Measurements from ENCODE around the gene SSTR1. TPM values are rescaled to one million over a fixed set of nuclear protein-coding genes. Genes with fewer than 3 reads are reported as not detected.

The SSTR1 gene
- total RNA-seq, 1 experiment from 2014 or later: not detected

GRCh38 chr14:38174711-38175110 is 33.0 kb upstream of the SSTR1 start:
- no peak overlapping the region for H3K9ac ChIP-seq (ENCODE audit: low read length)
- ATAC-seq (no peak), DNase-seq (ENCODE audit: low read depth, low spot score) (no peak)
- no peak for TF ChIP-seq EGR1 (IDR thresholded peaks at IDR 0.05; ENCODE audit: low read depth)
- TF ChIP-seq ZFX (IDR thresholded peaks at IDR 0.05): no peak
- no peak for TF ChIP-seq TCF7L2 (IDR thresholded peaks at IDR 0.05; ENCODE audit: borderline replicate concordance, extremely low read depth, insufficient read depth, insufficient read length)
- TF ChIP-seq POLR2AphosphoS5 (IDR thresholded peaks at IDR 0.05; ENCODE audit: low read depth, low read length): no peak
- no peak for TF ChIP-seq CBX3 (IDR thresholded peaks at IDR 0.05; ENCODE audit: low read depth)
- no peak for TF ChIP-seq CEBPB (IDR thresholded peaks at IDR 0.05; ENCODE audit: low read depth)
- TF ChIP-seq SIN3A (IDR thresholded peaks at IDR 0.05; ENCODE audit: low read depth): no peak
- no peaks in the 10 kb centered on the region for H3K4me1 ChIP-seq (ENCODE audit: control insufficient read depth in 1 of 2, insufficient read depth in 2 of 2, low read length in 2 of 2)
- H3K9me2 ChIP-seq (ENCODE audit: insufficient read depth): no peaks in the 10 kb centered on the region
- H3K79me2 ChIP-seq (ENCODE audit: insufficient read depth, low read length): no peaks in the 10 kb centered on the region
- ChIA-PET RAD21 (ENCODE audit: low non-redundant PET in 1 of 2, low total read pairs in 2 of 2, uncharacterized antibody in 2 of 2, unreplicated experiment in 2 of 2) (no interaction called here), CTCF (no interaction called here), POLR2A (no interaction called here)
- intact Hi-C loops (cut with micrococcal nuclease): no loop called here
- H3K36me3 ChIP-seq (ENCODE audit: control insufficient read depth in 1 of 2, insufficient read depth in 2 of 2, low read length in 2 of 2): no peaks in the 10 kb centered on the region
- no peaks in the 10 kb centered on the region for H4K20me1 ChIP-seq (ENCODE audit: insufficient read depth)
- no TSS peak for BruUV-seq (replicated peaks)
- H2AFZ ChIP-seq (ENCODE audit: low read depth, low read length, poor library complexity, severe bottlenecking): no peak overlapping the region
- no peak overlapping the region for H3K4me2 ChIP-seq (ENCODE audit: low read length)
- no peak overlapping the region for H3K4me3 ChIP-seq (replicated peaks in 1 of 2; ENCODE audit: low read depth in 1 of 2, low read length in 2 of 2)
- no peak overlapping the region for H3K27ac ChIP-seq (ENCODE audit: low read depth, low read length)
- H3K27me3 ChIP-seq (ENCODE audit: insufficient read depth, low read length): no peaks in the 10 kb centered on the region
- H3K9me3 ChIP-seq (ENCODE audit: control insufficient read depth in 1 of 2, insufficient read depth in 1 of 2, low read depth in 1 of 2, low read length in 2 of 2): no peaks in the 10 kb centered on the region

GRCh38 chr14:38175658-38176057 is 32.0 kb upstream of the SSTR1 start:
- DNase-seq (ENCODE audit: low read depth, low spot score): no peak
- TF ChIP-seq EZH2 (IDR thresholded peaks at IDR 0.05) (no peak), MAX (IDR thresholded peaks at IDR 0.05) (no peak), SRF (IDR thresholded peaks at IDR 0.05; ENCODE audit: low read depth) (no peak), POLR2AphosphoS5 (IDR thresholded peaks at IDR 0.05; ENCODE audit: low read depth, low read length) (no peak), YY1 (IDR thresholded peaks at IDR 0.05; ENCODE audit: extremely low read depth, insufficient replicate concordance, low read depth, low read length) (no peak), FOSL1 (IDR thresholded peaks at IDR 0.05; ENCODE audit: low read depth) (no peak), ZBTB33 (IDR thresholded peaks at IDR 0.05; ENCODE audit: extremely low read depth, insufficient replicate concordance, low read length) (no peak), CTCF (IDR thresholded peaks at IDR 0.05 in 2 of 3, conservative IDR thresholded peaks at IDR 0.05 in 1 of 3; ENCODE audit: borderline replicate concordance in 1 of 3, insufficient read depth in 1 of 3, low read depth in 2 of 3, low read length in 2 of 3) (no peak), ELF1 (IDR thresholded peaks at IDR 0.05; ENCODE audit: borderline replicate concordance, low read depth) (no peak)
- BruUV-seq (replicated peaks): no TSS peak
- ChIA-PET POLR2A (no interaction called here), RAD21 (ENCODE audit: low non-redundant PET in 1 of 2, low total read pairs in 2 of 2, uncharacterized antibody in 2 of 2, unreplicated experiment in 2 of 2) (no interaction called here), CTCF (no interaction called here)
- Histone ChIP-seq H4K20me1 (ENCODE audit: insufficient read depth) (no peaks in the 10 kb centered on the region), H3K27ac (ENCODE audit: low read depth, low read length) (no peak overlapping the region), H3K36me3 (ENCODE audit: control insufficient read depth in 1 of 2, insufficient read depth in 2 of 2, low read length in 2 of 2) (no peaks in the 10 kb centered on the region), H3K9ac (ENCODE audit: low read length) (no peak overlapping the region), H3K79me2 (ENCODE audit: insufficient read depth, low read length) (no peaks in the 10 kb centered on the region), H2AFZ (ENCODE audit: low read depth, low read length, poor library complexity, severe bottlenecking) (no peak overlapping the region), H3K4me2 (ENCODE audit: low read length) (no peak overlapping the region), H3K27me3 (ENCODE audit: insufficient read depth, low read length) (no peaks in the 10 kb centered on the region), H3K4me3 (replicated peaks in 1 of 2; ENCODE audit: low read depth in 1 of 2, low read length in 2 of 2) (no peak overlapping the region), H3K9me2 (ENCODE audit: insufficient read depth) (no peaks in the 10 kb centered on the region), H3K9me3 (ENCODE audit: control insufficient read depth in 1 of 2, insufficient read depth in 1 of 2, low read depth in 1 of 2, low read length in 2 of 2) (no peaks in the 10 kb centered on the region), H3K4me1 (ENCODE audit: control insufficient read depth in 1 of 2, insufficient read depth in 2 of 2, low read length in 2 of 2) (no peaks in the 10 kb centered on the region)
- ATAC-seq: no peak
- intact Hi-C loops (cut with micrococcal nuclease): no loop called here

Data from HCT116 (cell line).